ENCODE results near the gene RGS7. TPM values are rescaled to one million over a fixed set of nuclear protein-coding genes. Genes with fewer than 3 reads are reported as not detected.

Gene RGS7
- total and polyA plus RNA-seq, 2 of the 8 experiments (the other 6 are each of a cell fraction or from before 2014, with no cell fraction given) = 1.6 to 3.0 TPM

GRCh38 chr1:241166625-241167024, 190.4 kb downstream of the RGS7 start:
- Histone ChIP-seq H3K4me3 (ENCODE audit: extremely low read depth in 1 of 4, insufficient read depth in 2 of 4, low read depth in 3 of 4, low read length in 4 of 4) (no peak overlapping the region), H2BK5ac (ENCODE audit: low read depth, low read length) (no peak overlapping the region), H3K9ac (replicated peaks in 1 of 4; ENCODE audit: extremely low read depth in 1 of 4, low read depth in 3 of 4, low read length in 3 of 4) (no peak overlapping the region), H3K36me3 (ENCODE audit: control insufficient read depth in 2 of 4, insufficient read depth in 4 of 4, low read length in 3 of 4) (no peaks in the 10 kb centered on the region), H4K91ac (replicated peaks; ENCODE audit: insufficient read length, low read length) (no peak overlapping the region), H4K5ac (ENCODE audit: insufficient read length, low read depth, low read length) (no peak overlapping the region), H4K8ac (ENCODE audit: extremely low read depth, insufficient read depth, low read length) (no peak overlapping the region), H3K27me3 (replicated peaks in 1 of 4; ENCODE audit: control insufficient read depth in 3 of 4, extremely low read depth in 1 of 4, insufficient read depth in 3 of 4, low read length in 3 of 4) (no peaks in the 10 kb centered on the region), H2BK120ac (replicated peaks; ENCODE audit: low read depth, low read length) (no peak overlapping the region), H3K79me1 (ENCODE audit: low read depth, low read length) (no peaks in the 10 kb centered on the region), H3K18ac (ENCODE audit: extremely low read depth, low read length) (no peak overlapping the region), H3K4me2 (ENCODE audit: insufficient read depth in 1 of 2, low read depth in 2 of 2, low read length in 2 of 2) (no peak overlapping the region), H3K14ac (ENCODE audit: insufficient read length) (no peak overlapping the region), H3K9me3 (ENCODE audit: insufficient read depth in 2 of 2, low read depth in 1 of 2, low read length in 1 of 2) (no peaks in the 10 kb centered on the region), H2BK12ac (ENCODE audit: low read depth, low read length) (no peak overlapping the region), H2AK5ac (ENCODE audit: low read depth, low read length) (no peak overlapping the region), H3K79me2 (ENCODE audit: control insufficient read depth in 1 of 2, insufficient read depth in 2 of 2, low read length in 2 of 2) (no peaks in the 10 kb centered on the region), H3K27ac (ENCODE audit: low read depth, low read length) (no peak overlapping the region), H2AFZ (ENCODE audit: low read length) (no peak overlapping the region), H2BK20ac (ENCODE audit: low read length) (no peak overlapping the region), H3K4ac (replicated peaks; ENCODE audit: insufficient read length, low read depth, low read length) (no peak overlapping the region), H3K23me2 (ENCODE audit: low read depth, low read length) (no peaks in the 10 kb centered on the region), H3K4me1 (replicated peaks in 1 of 4; ENCODE audit: control insufficient read depth in 3 of 4, insufficient read depth in 4 of 4, low read length in 3 of 4) (peaks cover 0 to 12% (median 5%) of the 10 kb centered on the region in 4 experiments; a peak in 4 of 7 replicates), H3K23ac (ENCODE audit: insufficient read length) (no peak overlapping the region), H2BK15ac (ENCODE audit: low read length) (no peak overlapping the region), H3K56ac (replicated peaks; ENCODE audit: insufficient read length, low read depth, low read length) (no peak overlapping the region), H4K20me1 (replicated peaks in 1 of 2; ENCODE audit: control insufficient read depth in 1 of 2, insufficient read depth in 2 of 2, low read length in 2 of 2) (no peaks in the 10 kb centered on the region)
- POLR2A ChIA-PET (ENCODE audit: partially characterized antibody) = no interaction called here
- CTCF ChIA-PET (ENCODE audit: partially characterized antibody) = interaction anchor here (0.7 kb wide), 1 partner anchor 8 kb away, joined by 4 read pairs; no protein-coding TSS in a partner anchor
- FAIRE-seq = no peak
- 88% methylated on average over 1 of the region's 1 CpG; no CpG with 5 or more reads in 1 of the 2 experiments for WGBS, 2 experiments (ENCODE audit: extremely low coverage in 1 of 2, insufficient coverage in 1 of 2, insufficient read length in 1 of 2, insufficient replicate concordance in 2 of 2, low coverage in 1 of 2, low lambda C conversion rate in 2 of 2, missing lambda C conversion rate in 1 of 2)
- DNase-seq (ENCODE audit: low read depth in 1 of 2, low spot score in 2 of 2) = no peak
- TF ChIP-seq TAF1 (IDR thresholded peaks at IDR 0.05; ENCODE audit: low read depth, low read length) (no peak), JUN (IDR thresholded peaks at IDR 0.05; ENCODE audit: low read depth, low read length) (no peak), SIN3A (conservative IDR thresholded peaks at IDR 0.05 in 1 of 2, IDR thresholded peaks at IDR 0.05 in 1 of 2; ENCODE audit: low read depth in 1 of 2, low read length in 2 of 2) (no peak), SRF (IDR thresholded peaks at IDR 0.05; ENCODE audit: low read depth, low read length) (no peak), RAD21 (IDR thresholded peaks at IDR 0.05 in 1 of 2, conservative IDR thresholded peaks at IDR 0.05 in 1 of 2; ENCODE audit: low read depth in 2 of 2, low read length in 2 of 2) (no peak), PHF8 (conservative IDR thresholded peaks at IDR 0.05; ENCODE audit: low read depth, low read length) (no peak), EZH2 (IDR thresholded peaks at IDR 0.05; ENCODE audit: low read depth, low read length, severe bottlenecking) (no peak), GTF2F1 (IDR thresholded peaks at IDR 0.05; ENCODE audit: borderline replicate concordance, low read depth, low read length) (no peak), CREB1 (IDR thresholded peaks at IDR 0.05) (no peak), NANOG (IDR thresholded peaks at IDR 0.05; ENCODE audit: insufficient read depth, low read depth, low read length, poor library complexity, severe bottlenecking) (no peak), CEBPB (IDR thresholded peaks at IDR 0.05; ENCODE audit: low read depth, low read length) (no peak), BCL11A (IDR thresholded peaks at IDR 0.05; ENCODE audit: low read depth in 2 of 2, low read length in 2 of 2) (no peak), TEAD4 (IDR thresholded peaks at IDR 0.05; ENCODE audit: low read depth, low read length) (no peak), RBBP5 (IDR thresholded peaks at IDR 0.05; ENCODE audit: borderline replicate concordance, low read depth, low read length) (no peak), RFX5 (IDR thresholded peaks at IDR 0.05; ENCODE audit: borderline replicate concordance, low read depth, low read length) (no peak)
